Vagina (tissue), 2 donors: ENCODE measurements around the gene SLC23A1. TPM values are rescaled to one million over a fixed set of nuclear protein-coding genes. Genes with fewer than 3 reads are reported as not detected.

Experiments used
- DNase-seq, 2 donors: peaks; one replicate each; pipeline ENCODE4 v3.0.0-alpha.2; 2017; ENCODE audit errors: extremely low spot score in 2 of 2
- H3K27ac ChIP-seq: fragments of 200-600 bp; sonication (generic); one replicate; pipeline ENCODE4 v1.5.1; 2019
- H3K27me3 ChIP-seq: fragments of 200-600 bp; sonication (generic); one replicate; pipeline ENCODE4 v1.5.1; 2019
- H3K36me3 ChIP-seq, 2 donors: fragments of 200-600 bp; sonication (generic); one replicate each; pipeline ENCODE4 v1.5.1; 2017 to 2019
- H3K4me1 ChIP-seq: fragments of 200-600 bp; sonication (generic); one replicate; pipeline ENCODE4 v1.5.1; 2019
- H3K4me3 ChIP-seq, 2 donors: fragments of 200-600 bp; sonication (generic); 1 replicate in 1 of 2; 2 replicates in 1 of 2; pipeline ENCODE4 v1.5.1; 2016 to 2019
- H3K9me3 ChIP-seq: fragments of 200-600 bp; sonication (generic); one replicate; pipeline ENCODE4 v1.5.1; 2019
- CTCF ChIP-seq, 3 experiments: fragments of 450-650 bp in 2 of 3; fragments of 200-600 bp in 1 of 3; sonication (generic) in 1 of 3; IDR thresholded peaks; one replicate each; pipeline ENCODE4 v1.5.1; 2017 to 2019; ENCODE audit warnings: antibody characterized with exemption in 3 of 3, mild to moderate bottlenecking in 2 of 3, moderate library complexity in 2 of 3
- POLR2A ChIP-seq, 2 donors: fragments of 450-650 bp; IDR thresholded peaks; one replicate each; pipeline ENCODE4 v1.6.1; 2017; ENCODE audit warnings: antibody characterized with exemption in 2 of 2, mild to moderate bottlenecking in 2 of 2, moderate library complexity in 2 of 2
- POLR2AphosphoS5 ChIP-seq, 2 donors: sonication (generic); formaldehyde crosslinking; IDR thresholded peaks; one replicate each; pipeline ENCODE4 v1.9.0; 2017; ENCODE audit warnings: antibody characterized with exemption in 2 of 2, mild to moderate bottlenecking in 2 of 2, low read depth in 1 of 2; ENCODE audit not compliant: insufficient read depth in 1 of 2
- intact Hi-C: fragments of 100-400 bp; cut with DNase I; formaldehyde crosslinking; loops from one replicate; pipeline ENCODE4 v1.15.1; 2023
- total RNA-seq: library from RNA; depleted of rRNA; stranded (reverse); fragments of >200 nt; gene quantifications from one replicate; pipeline ENCODE4 v1.2.3, GENCODE V29; 2016

The SLC23A1 gene
- total RNA-seq, 1 donor from 2014 or later: not detected

GRCh38 chr5:139416651-139417050, 33.6 kb upstream of the SLC23A1 start:
- Histone ChIP-seq H3K36me3 (no peaks in the 10 kb centered on the region), H3K4me1 (peaks cover 41% of the 10 kb centered on the region), H3K9me3 (no peaks in the 10 kb centered on the region), H3K4me3 (no peak overlapping the region), H3K27me3 (no peaks in the 10 kb centered on the region), H3K27ac (peak overlapping the region; percentile 50)
- intact Hi-C loops: no loop called here
- no peak for DNase-seq
- TF ChIP-seq POLR2AphosphoS5 (IDR thresholded peaks at IDR 0.05; ENCODE audit: insufficient read depth in 1 of 2, low read depth in 1 of 2) (no peak), POLR2A (IDR thresholded peaks at IDR 0.05) (no peak), CTCF (IDR thresholded peaks at IDR 0.05) (no peak)

DNA sequence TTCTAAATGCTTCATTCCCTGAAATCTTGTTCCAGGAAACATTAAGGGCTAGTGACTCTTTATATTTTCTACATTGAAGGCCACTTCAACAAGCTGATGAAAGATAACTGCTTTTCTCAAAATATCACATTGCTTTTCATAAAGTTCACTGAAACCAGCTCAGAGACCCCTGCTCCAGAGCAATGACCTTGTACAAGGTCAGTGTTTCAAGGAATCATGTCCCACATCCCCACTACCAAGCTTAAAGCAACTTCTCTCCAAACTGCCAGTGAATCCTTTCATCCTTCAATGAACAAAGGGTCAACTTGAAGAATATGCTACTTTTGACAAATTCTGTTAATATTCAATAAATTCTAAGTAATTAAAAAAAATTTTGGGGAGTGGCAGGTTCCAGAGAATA, 32.8 kb upstream of the SLC23A1 start:
- no peak for DNase-seq
- TF ChIP-seq POLR2AphosphoS5 (IDR thresholded peaks at IDR 0.05; ENCODE audit: insufficient read depth in 1 of 2, low read depth in 1 of 2) (no peak), POLR2A (IDR thresholded peaks at IDR 0.05) (no peak), CTCF (IDR thresholded peaks at IDR 0.05) (no peak)
- H3K4me3 ChIP-seq: no peak overlapping the region
- H3K4me1 ChIP-seq: peaks cover 41% of the 10 kb centered on the region
- no peaks in the 10 kb centered on the region for H3K27me3 ChIP-seq
- H3K27ac ChIP-seq: no peak overlapping the region
- H3K36me3 ChIP-seq: no peaks in the 10 kb centered on the region
- intact Hi-C loops: no loop called here
- no peaks in the 10 kb centered on the region for H3K9me3 ChIP-seq

DNA sequence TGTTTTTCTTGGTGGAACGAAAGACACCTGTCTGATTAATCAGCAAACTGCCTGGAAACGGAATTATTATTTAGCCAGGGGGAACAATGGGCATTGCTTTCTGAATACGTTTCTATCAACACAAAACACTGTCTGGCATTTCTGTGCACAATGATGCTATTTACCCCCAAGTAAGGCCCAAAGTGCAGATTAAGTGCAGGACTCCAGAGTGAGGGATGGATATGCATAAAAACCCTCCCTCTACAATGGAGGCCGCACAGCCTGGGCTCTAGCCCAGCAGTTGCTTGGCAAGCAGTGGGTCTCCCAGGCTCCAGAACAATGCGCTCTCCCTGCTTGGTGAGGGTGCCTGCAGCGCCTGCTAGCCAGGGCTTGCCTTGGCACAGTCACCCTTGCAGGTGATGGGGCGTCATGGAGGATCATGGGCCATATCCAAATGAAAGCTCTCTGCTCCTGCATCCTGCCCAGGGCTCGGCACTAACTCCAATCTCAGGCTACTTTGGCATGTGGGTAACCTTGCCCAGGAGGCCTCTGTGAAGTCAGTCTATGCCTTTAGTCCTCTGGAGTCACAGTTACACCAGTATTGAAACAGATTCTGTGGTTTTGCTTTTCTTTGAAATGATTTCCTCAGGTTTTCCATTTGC, 32.2 kb upstream of the SLC23A1 start:
- no peak for DNase-seq
- no peak for TF ChIP-seq POLR2A (IDR thresholded peaks at IDR 0.05)
- peak in 1 of 2 donors; percentile 18 for TF ChIP-seq POLR2AphosphoS5 (IDR thresholded peaks at IDR 0.05; ENCODE audit: insufficient read depth in 1 of 2, low read depth in 1 of 2)
- no peaks in the 10 kb centered on the region for H3K36me3 ChIP-seq
- no peaks in the 10 kb centered on the region for H3K27me3 ChIP-seq
- H3K4me3 ChIP-seq: no peak overlapping the region
- no peak overlapping the region for H3K27ac ChIP-seq
- H3K9me3 ChIP-seq: no peaks in the 10 kb centered on the region
- intact Hi-C loops: no loop called here
- peaks cover 47% of the 10 kb centered on the region for H3K4me1 ChIP-seq

DNA sequence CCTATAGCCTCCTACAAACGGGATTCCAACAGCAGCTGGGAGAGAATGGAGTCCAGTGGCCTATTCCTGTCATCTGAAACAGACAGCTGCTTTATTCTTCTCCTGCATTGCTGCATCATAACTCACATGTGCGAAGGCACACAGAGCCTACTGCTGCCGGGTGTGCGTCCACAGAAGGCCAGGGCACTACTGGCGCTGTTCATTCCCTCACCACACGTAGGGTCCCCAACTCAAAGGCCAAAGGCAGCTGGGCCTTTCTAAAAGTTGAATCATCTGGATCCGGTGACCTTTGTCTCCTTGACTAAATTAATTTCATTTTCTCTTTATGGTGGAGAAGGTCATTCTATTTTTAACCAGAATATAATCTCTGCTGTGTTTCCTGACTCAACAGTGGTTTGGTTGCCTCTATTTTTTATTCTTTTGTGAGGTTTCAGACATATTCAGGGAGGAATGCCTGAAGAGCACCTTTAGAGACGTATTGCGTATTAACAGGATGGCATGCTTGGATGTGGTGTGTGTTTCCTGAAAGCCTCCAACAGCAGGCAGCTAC, 31.6 kb upstream of the SLC23A1 start:
- no peak overlapping the region for H3K4me3 ChIP-seq
- TF ChIP-seq CTCF (IDR thresholded peaks at IDR 0.05) (no peak), POLR2AphosphoS5 (IDR thresholded peaks at IDR 0.05; ENCODE audit: insufficient read depth in 1 of 2, low read depth in 1 of 2) (no peak), POLR2A (IDR thresholded peaks at IDR 0.05) (no peak)
- H3K27ac ChIP-seq: peak overlapping the region; percentile 37
- H3K36me3 ChIP-seq: no peaks in the 10 kb centered on the region
- H3K27me3 ChIP-seq: no peaks in the 10 kb centered on the region
- H3K4me1 ChIP-seq: peaks cover 51% of the 10 kb centered on the region
- intact Hi-C loops: no loop called here
- DNase-seq: no peak
- no peaks in the 10 kb centered on the region for H3K9me3 ChIP-seq

DNA sequence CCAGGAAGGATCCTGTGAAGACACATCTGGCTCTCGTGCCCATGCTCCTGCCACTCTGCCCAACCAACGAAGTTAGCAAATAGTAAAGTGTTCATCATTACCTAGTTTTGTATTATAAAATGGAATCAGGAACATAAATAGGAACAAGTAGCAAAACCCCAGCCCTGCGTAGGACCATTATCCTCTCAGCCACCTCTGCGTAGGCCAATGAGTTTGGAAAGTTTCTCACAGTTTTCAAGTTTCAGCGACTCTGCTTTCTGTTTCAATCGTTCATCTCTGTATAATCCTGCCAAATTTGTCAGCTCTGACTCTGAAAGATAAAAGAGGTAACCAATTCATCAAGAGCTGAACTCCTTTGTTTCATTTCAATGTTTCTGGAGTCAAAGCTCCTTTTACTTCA, 30.9 kb upstream of the SLC23A1 start:
- Histone ChIP-seq H3K4me3 (no peak overlapping the region), H3K4me1 (peaks cover 51% of the 10 kb centered on the region), H3K27ac (peak overlapping the region; percentile 37), H3K27me3 (no peaks in the 10 kb centered on the region), H3K9me3 (no peaks in the 10 kb centered on the region), H3K36me3 (no peaks in the 10 kb centered on the region)
- TF ChIP-seq POLR2AphosphoS5 (IDR thresholded peaks at IDR 0.05; ENCODE audit: insufficient read depth in 1 of 2, low read depth in 1 of 2) (no peak), CTCF (IDR thresholded peaks at IDR 0.05) (no peak), POLR2A (IDR thresholded peaks at IDR 0.05) (no peak)
- intact Hi-C loops: no loop called here
- DNase-seq: no peak
